ENCODE results near the gene FGF7.
"Not testable (repeated sequence)": the region's sequence is repeated elsewhere in the genome, so short reads cannot be mapped to it uniquely, and the experiment has no call there.

Gene FGF7

DNA sequence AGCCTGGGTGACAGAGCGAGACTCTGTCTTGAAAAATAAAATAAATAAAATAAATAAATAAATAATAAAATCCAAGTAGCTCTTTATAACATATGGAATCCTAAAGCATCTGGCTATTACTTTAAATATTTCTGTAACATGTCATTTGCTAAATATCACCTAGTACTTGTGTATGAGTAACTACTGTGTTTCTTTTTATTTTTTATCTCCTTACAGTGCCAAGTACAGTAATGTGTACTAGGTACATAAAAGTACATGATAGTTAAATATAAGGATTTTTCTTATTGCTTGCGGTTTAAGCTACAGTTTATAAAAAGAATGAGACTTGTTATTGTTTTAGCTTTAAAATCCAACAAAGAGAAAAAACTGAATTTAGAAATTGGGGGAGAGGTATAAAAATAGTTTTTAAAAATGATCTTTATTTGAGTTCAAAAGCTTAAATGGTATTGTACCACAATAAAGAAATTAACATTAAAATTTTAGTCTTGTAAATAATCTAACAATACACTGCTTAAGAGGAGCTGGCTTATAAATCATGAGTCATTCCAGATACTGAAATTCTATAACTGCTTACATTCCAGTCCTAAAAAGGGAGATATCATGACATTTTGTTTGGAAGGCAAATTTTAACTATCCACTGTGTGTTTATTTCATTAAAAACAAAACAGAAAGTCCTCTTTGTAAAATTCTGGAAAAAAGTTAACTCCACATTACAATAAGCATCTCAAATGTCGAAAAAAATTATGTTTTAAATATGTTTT, 73.1 kb downstream of the FGF7 start:
- no peak for DNase-seq

DNA sequence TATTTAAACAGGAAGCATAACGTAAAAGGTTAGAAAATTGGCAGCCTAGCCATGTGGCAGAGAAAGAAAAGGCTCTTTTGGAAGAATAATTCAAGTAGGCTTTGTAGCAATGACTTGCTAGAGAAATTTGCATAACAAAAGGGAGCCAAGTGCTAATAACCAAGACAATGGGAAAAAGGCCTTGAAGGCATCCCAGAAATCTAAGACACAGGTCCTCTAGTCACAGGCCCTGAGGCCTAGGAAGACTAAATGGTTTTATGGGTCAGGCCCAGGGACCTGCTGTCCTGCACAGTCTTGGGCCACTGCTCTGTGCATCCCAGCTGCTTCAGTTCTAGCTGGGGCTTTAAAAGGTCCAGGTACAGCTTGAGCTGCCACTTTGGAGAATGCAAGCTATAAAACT, 78.5 kb downstream of the FGF7 start:
- DNase-seq: no peak

DNA sequence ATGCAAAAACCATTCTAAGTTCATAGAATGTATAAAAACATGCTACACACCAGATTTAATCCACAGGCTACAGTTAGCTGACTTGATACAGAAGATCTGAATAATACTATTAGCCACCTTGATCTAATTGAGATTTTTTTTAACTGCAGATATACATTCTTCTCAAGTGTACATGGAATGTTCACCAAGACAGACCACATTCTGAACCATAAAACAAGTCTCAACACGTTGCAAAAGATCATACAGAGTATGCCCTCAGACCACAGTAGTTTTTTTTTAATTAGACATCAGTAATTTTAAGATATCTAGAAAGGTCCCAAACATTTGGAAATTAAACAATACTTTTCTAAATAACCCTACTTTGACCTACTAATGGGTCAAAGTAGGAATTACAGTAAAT, 83.3 kb downstream of the FGF7 start:
- DNase-seq: no peak

DNA sequence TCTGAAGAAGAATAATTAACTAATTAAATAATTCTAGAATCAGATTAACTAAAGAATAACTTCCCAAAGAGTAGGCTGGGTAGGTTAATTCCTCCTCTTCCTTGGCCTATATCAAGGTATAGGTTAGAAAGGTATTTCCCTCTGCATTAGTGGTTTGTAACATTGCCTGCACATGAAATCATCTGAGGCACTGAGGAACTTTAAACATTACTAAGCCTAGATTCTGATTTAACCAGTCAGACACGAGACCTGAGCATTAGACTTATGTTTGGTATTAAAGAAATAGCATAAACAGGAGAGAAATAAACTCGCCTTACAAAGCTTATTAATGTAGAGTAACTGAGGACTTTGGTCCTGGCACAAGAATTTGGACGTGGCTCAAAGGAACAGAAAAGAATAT, 84.2 kb downstream of the FGF7 start:
- DNase-seq: no peak

DNA sequence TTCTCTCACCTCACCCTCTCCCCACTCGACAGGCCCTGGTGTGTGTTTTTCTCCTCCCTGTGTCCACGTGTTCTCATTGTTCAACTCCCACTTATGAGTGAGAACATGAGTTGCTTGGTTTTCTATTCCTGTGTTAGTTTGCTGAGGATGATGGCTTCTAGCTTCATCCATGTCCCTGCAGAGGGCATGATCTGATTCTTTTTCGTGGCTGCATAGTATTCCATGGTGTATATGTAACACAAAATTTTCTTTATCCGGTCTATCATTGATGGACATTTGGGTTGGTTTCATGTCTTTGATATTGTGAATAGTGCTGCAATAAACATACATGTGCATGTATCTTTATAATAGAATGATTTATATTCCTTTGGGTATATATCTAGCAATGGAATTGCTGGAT, 89.7 kb downstream of the FGF7 start:
- not testable (repeated sequence) for DNase-seq

DNA sequence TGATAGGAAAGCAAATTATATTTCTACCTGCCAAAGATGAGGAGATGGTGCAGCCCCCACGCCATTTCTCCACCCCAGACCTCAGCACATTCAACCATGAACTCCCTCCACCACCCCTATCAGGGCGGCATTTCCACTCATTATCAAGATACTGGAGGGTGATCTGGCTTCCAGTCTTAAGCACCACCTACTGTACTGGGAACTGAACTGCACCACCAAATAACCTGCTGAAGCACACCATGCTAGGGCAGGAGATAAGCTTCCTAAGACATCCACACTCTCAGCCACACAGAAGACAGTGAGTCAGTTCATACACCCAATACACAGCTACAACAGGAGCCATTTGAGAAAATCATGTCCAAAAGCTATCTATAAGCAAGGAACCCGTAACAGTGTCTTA, 98.8 kb downstream of the FGF7 start:
- DNase-seq: peak; percentile 5

DNA sequence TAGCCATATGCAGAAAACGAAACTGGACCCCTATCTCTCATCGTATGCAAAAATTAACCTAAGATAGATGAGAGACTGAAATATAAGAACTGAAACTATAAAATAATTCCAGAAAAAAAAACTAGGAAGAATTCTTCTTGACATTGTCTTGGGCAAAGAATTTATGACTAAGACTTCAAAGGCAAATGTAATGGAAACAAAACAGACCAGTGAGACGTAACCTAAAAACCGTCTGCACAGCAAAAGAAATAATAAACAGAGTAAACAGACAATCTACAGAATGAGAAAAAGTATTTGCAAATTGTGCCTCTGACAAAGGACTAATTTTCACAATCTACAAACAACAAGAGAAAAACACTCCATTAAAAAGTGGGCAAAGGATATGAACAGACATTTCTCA, 105.2 kb downstream of the FGF7 start:
- no peak for DNase-seq

DNA sequence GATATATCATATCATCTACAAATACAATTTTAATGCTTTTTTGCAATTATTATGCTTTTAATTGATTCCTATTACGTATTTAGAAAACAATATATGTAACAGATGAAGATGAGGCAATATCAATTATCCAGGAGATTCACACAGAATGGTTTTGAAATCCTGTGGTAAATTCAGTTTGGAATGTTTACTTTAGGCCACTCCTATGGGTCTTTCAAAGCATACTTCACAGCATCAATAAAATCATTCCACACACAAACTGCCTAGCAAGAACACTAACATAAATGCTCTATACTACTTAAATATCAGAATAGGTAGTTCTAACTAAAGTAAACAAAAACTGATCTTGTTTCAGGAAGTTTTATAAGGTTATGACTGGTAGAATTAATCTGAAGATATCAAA, 107.0 kb downstream of the FGF7 start:
- no peak for DNase-seq
